Measurements from ENCODE around the gene CCDC85A. TPM values are rescaled to one million over a fixed set of nuclear protein-coding genes. Genes with fewer than 3 reads are reported as not detected.

The CCDC85A gene
- total RNA-seq, 1 experiment from 2014 or later, result not detected

- no peaks in the 10 kb centered on the region for H3K4me1 Mint-ChIP-seq (ENCODE audit: low read depth, unreplicated experiment)
- H3K4me3 ChIP-seq (ENCODE audit: low read depth, low read length), result no peak overlapping the region
- no peak for DNase-seq
- H3K36me3 ChIP-seq (ENCODE audit: control insufficient read depth, insufficient read depth, low read length), result no peaks in the 10 kb centered on the region
- H3K27me3 ChIP-seq (replicated peaks; ENCODE audit: control insufficient read depth, insufficient read depth, low read length), result no peaks in the 10 kb centered on the region
- ChIA-PET CTCF (interaction anchor here (0.7 kb wide), 1 partner anchor 155 kb away, joined by 3 read pairs; no protein-coding TSS in a partner anchor), POLR2A (no interaction called here)
- no peak overlapping the region for H3K4me3 Mint-ChIP-seq (ENCODE audit: unreplicated experiment)
- no TSS peak for BruUV-seq (replicated peaks)
- H3K9me3 ChIP-seq, result no peaks in the 10 kb centered on the region
- H3K27me3 Mint-ChIP-seq (ENCODE audit: insufficient read depth, unreplicated experiment), result peaks cover 6% of the 10 kb centered on the region
- no peaks in the 10 kb centered on the region for H3K9me3 Mint-ChIP-seq (ENCODE audit: unreplicated experiment)
- intact Hi-C loops (cut with micrococcal nuclease; ENCODE audit: unreplicated experiment), result no loop called here
- TF ChIP-seq, protein P1, sequence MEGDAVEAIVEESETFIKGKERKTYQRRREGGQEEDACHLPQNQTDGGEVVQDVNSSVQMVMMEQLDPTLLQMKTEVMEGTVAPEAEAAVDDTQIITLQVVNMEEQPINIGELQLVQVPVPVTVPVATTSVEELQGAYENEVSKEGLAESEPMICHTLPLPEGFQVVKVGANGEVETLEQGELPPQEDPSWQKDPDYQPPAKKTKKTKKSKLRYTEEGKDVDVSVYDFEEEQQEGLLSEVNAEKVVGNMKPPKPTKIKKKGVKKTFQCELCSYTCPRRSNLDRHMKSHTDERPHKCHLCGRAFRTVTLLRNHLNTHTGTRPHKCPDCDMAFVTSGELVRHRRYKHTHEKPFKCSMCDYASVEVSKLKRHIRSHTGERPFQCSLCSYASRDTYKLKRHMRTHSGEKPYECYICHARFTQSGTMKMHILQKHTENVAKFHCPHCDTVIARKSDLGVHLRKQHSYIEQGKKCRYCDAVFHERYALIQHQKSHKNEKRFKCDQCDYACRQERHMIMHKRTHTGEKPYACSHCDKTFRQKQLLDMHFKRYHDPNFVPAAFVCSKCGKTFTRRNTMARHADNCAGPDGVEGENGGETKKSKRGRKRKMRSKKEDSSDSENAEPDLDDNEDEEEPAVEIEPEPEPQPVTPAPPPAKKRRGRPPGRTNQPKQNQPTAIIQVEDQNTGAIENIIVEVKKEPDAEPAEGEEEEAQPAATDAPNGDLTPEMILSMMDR (IDR thresholded peaks at IDR 0.05; ENCODE audit: insufficient read depth in 1 of 2, low read depth in 1 of 2, low read length in 1 of 2, severe bottlenecking in 1 of 2, unreplicated experiment in 1 of 2), result no peak
- no peaks in the 10 kb centered on the region for H3K36me3 Mint-ChIP-seq (ENCODE audit: insufficient read depth, unreplicated experiment)
- H3K27ac Mint-ChIP-seq (ENCODE audit: unreplicated experiment), result no peak overlapping the region
- H3K4me1 ChIP-seq, result no peaks in the 10 kb centered on the region
Measured at GRCh38 chr2:56338232-56338631, 154.4 kb downstream of the CCDC85A start.

- no peak overlapping the region for H3K4me3 ChIP-seq (ENCODE audit: low read depth, low read length)
- DNase-seq, result no peak
- intact Hi-C loops (cut with micrococcal nuclease; ENCODE audit: unreplicated experiment), result no loop called here
- 0 out of 2 replicates have a peak, but pooled peaks cover 4% of the 10 kb centered on the region for H3K4me1 ChIP-seq
- Mint-ChIP-seq H3K9me3 (ENCODE audit: unreplicated experiment) (no peaks in the 10 kb centered on the region), H3K4me1 (ENCODE audit: low read depth, unreplicated experiment) (no peaks in the 10 kb centered on the region), H3K36me3 (ENCODE audit: insufficient read depth, unreplicated experiment) (no peaks in the 10 kb centered on the region), H3K27me3 (ENCODE audit: insufficient read depth, unreplicated experiment) (peaks cover 3% of the 10 kb centered on the region), H3K4me3 (ENCODE audit: unreplicated experiment) (no peak overlapping the region), H3K27ac (ENCODE audit: unreplicated experiment) (no peak overlapping the region)
- H3K36me3 ChIP-seq (ENCODE audit: control insufficient read depth, insufficient read depth, low read length), result no peaks in the 10 kb centered on the region
- no peaks in the 10 kb centered on the region for H3K9me3 ChIP-seq
- ChIA-PET CTCF (no interaction called here), POLR2A (no interaction called here)
- TF ChIP-seq, protein P1 (IDR thresholded peaks at IDR 0.05; ENCODE audit: insufficient read depth in 1 of 2, low read depth in 1 of 2, low read length in 1 of 2, severe bottlenecking in 1 of 2, unreplicated experiment in 1 of 2), result no peak
- no TSS peak for BruUV-seq (replicated peaks)
- H3K27me3 ChIP-seq (replicated peaks; ENCODE audit: control insufficient read depth, insufficient read depth, low read length), result no peaks in the 10 kb centered on the region
Measured at GRCh38 chr2:56344771-56345170, 161.0 kb downstream of the CCDC85A start.

- Histone ChIP-seq H3K4me3 (ENCODE audit: low read depth, low read length) (no peak overlapping the region), H3K36me3 (ENCODE audit: control insufficient read depth, insufficient read depth, low read length) (no peaks in the 10 kb centered on the region), H3K4me1 (0 out of 2 replicates have a peak, but pooled peaks cover 4% of the 10 kb centered on the region), H3K27me3 (replicated peaks; ENCODE audit: control insufficient read depth, insufficient read depth, low read length) (no peaks in the 10 kb centered on the region), H3K9me3 (no peaks in the 10 kb centered on the region)
- DNase-seq, result no peak
- TF ChIP-seq, protein P1 (IDR thresholded peaks at IDR 0.05; ENCODE audit: insufficient read depth in 1 of 2, low read depth in 1 of 2, low read length in 1 of 2, severe bottlenecking in 1 of 2, unreplicated experiment in 1 of 2), result no peak
- H3K4me1 Mint-ChIP-seq (ENCODE audit: low read depth, unreplicated experiment), result no peaks in the 10 kb centered on the region
- BruUV-seq (replicated peaks), result no TSS peak
- CTCF ChIA-PET, result no interaction called here
- POLR2A ChIA-PET, result no interaction called here
- no peak overlapping the region for H3K4me3 Mint-ChIP-seq (ENCODE audit: unreplicated experiment)
- intact Hi-C loops (cut with micrococcal nuclease; ENCODE audit: unreplicated experiment), result no loop called here
- no peaks in the 10 kb centered on the region for H3K36me3 Mint-ChIP-seq (ENCODE audit: insufficient read depth, unreplicated experiment)
- peaks cover 2% of the 10 kb centered on the region for H3K27me3 Mint-ChIP-seq (ENCODE audit: insufficient read depth, unreplicated experiment)
- no peaks in the 10 kb centered on the region for H3K9me3 Mint-ChIP-seq (ENCODE audit: unreplicated experiment)
- no peak overlapping the region for H3K27ac Mint-ChIP-seq (ENCODE audit: unreplicated experiment)
Measured at GRCh38 chr2:56347881-56348280, 164.1 kb downstream of the CCDC85A start.
